Liver (tissue), 9 donors: ENCODE measurements around the gene MAGI1. TPM values are rescaled to one million over a fixed set of nuclear protein-coding genes. Genes with fewer than 3 reads are reported as not detected.

ENCODE experiments used
- DNase-seq: peaks from one replicate; pipeline ENCODE4 v3.0.0-alpha.2; 2017; ENCODE audit warnings: low spot score
- H3K27ac ChIP-seq, 2 donors: one replicate each; pipeline ENCODE4 v1.7.0; 2013; ENCODE audit warnings: inconsistent platforms in 2 of 2, low read length in 2 of 2, control low read depth in 1 of 2, low read depth in 1 of 2, mild to moderate bottlenecking in 1 of 2
- H3K27me3 ChIP-seq, 4 donors: one replicate each; pipeline versions ENCODE4 v1.6.1 to v1.7.0; 2013; ENCODE audit warnings: low read length in 3 of 4, inconsistent platforms in 1 of 4, mild to moderate bottlenecking in 1 of 4, moderate library complexity in 1 of 4; ENCODE audit not compliant: control insufficient read depth in 4 of 4, insufficient read depth in 4 of 4
- H3K36me3 ChIP-seq, 4 donors: one replicate each; pipeline versions ENCODE4 v1.6.1 to v1.7.0; 2013; ENCODE audit warnings: low read length in 3 of 4, mild to moderate bottlenecking in 3 of 4, low read depth in 1 of 4, moderate library complexity in 1 of 4; ENCODE audit not compliant: control insufficient read depth in 4 of 4, insufficient read depth in 3 of 4
- H3K4me1 ChIP-seq, 4 donors: one replicate each; pipeline versions ENCODE4 v1.6.1 to v1.7.0; 2013; ENCODE audit warnings: low read length in 3 of 4, mild to moderate bottlenecking in 3 of 4, moderate library complexity in 1 of 4; ENCODE audit not compliant: control insufficient read depth in 4 of 4, insufficient read depth in 4 of 4
- H3K4me3 ChIP-seq, 3 donors: one replicate each; pipeline versions ENCODE4 v1.6.1 to v1.7.0; 2013; ENCODE audit warnings: low read length in 3 of 3, control low read depth in 1 of 3, low read depth in 1 of 3, mild to moderate bottlenecking in 1 of 3
- H3K9ac ChIP-seq, 2 donors: one replicate each; pipeline ENCODE4 v1.7.0; 2013; ENCODE audit warnings: low read length in 2 of 2, mild to moderate bottlenecking in 2 of 2, moderate library complexity in 2 of 2, control low read depth in 1 of 2, low read depth in 1 of 2
- H3K9me3 ChIP-seq, 4 donors: one replicate each; pipeline versions ENCODE4 v1.6.1 to v1.7.0; 2013; ENCODE audit warnings: low read length in 3 of 4; ENCODE audit not compliant: control insufficient read depth in 4 of 4
- ATF3 ChIP-seq: IDR thresholded peaks from 2 replicates; pipeline ENCODE4 v1.6.1; 2016; ENCODE audit warnings: antibody characterized with exemption
- CTCF ChIP-seq: fragments of 150-350 bp; IDR thresholded peaks from 2 replicates; pipeline ENCODE4 v1.5.1; 2017; ENCODE audit warnings: improper control_type of control experiment, low read depth, low read length; ENCODE audit not compliant: missing input control
- EGR1 ChIP-seq, 2 donors: IDR thresholded peaks; 2 replicates each; pipeline ENCODE4 v1.6.1; 2016 to 2018; ENCODE audit warnings: antibody characterized with exemption in 2 of 2, low read depth in 2 of 2
- FOXA1 ChIP-seq: IDR thresholded peaks from 2 replicates; pipeline ENCODE4 v1.6.1; 2016; ENCODE audit warnings: antibody characterized with exemption
- FOXA2 ChIP-seq: IDR thresholded peaks from 2 replicates; pipeline ENCODE4 v1.6.1; 2016; ENCODE audit warnings: antibody characterized with exemption
- GABPA ChIP-seq, 2 donors: IDR thresholded peaks in 1 of 2; conservative IDR thresholded peaks in 1 of 2; 2 replicates each; pipeline ENCODE4 v1.6.1; 2016; ENCODE audit warnings: antibody characterized with exemption in 2 of 2, mild to moderate bottlenecking in 1 of 2, moderate library complexity in 1 of 2
- HNF4A ChIP-seq, 2 donors: conservative IDR thresholded peaks; 2 replicates each; pipeline ENCODE4 v1.6.1; 2016; ENCODE audit warnings: antibody characterized with exemption in 2 of 2, mild to moderate bottlenecking in 2 of 2
- HNF4G ChIP-seq: IDR thresholded peaks from 2 replicates; pipeline ENCODE4 v1.6.1; 2016; ENCODE audit warnings: antibody characterized with exemption
- JUND ChIP-seq, 2 donors: IDR thresholded peaks; 2 replicates each; pipeline ENCODE4 v1.6.1; 2016; ENCODE audit warnings: antibody characterized with exemption in 2 of 2
- MAX ChIP-seq: IDR thresholded peaks from 2 replicates; pipeline ENCODE4 v1.6.1; 2016; ENCODE audit warnings: antibody characterized with exemption
- NR2F2 ChIP-seq: IDR thresholded peaks from 2 replicates; pipeline ENCODE4 v1.6.1; 2016; ENCODE audit warnings: antibody characterized with exemption
- RAD21 ChIP-seq, 2 donors: IDR thresholded peaks; 2 replicates each; pipeline ENCODE4 v1.6.1; 2016; ENCODE audit warnings: antibody characterized with exemption in 2 of 2, mild to moderate bottlenecking in 2 of 2
- REST ChIP-seq: IDR thresholded peaks from 2 replicates; pipeline ENCODE4 v1.6.1; 2016; ENCODE audit warnings: antibody characterized with exemption, mild to moderate bottlenecking
- RXRA ChIP-seq, 2 donors: IDR thresholded peaks; 2 replicates each; pipeline ENCODE4 v1.6.1; 2017 to 2018; ENCODE audit warnings: antibody characterized with exemption in 2 of 2, mild to moderate bottlenecking in 1 of 2
- SP1 ChIP-seq: IDR thresholded peaks from 2 replicates; pipeline ENCODE4 v1.6.1; 2018; ENCODE audit warnings: antibody characterized with exemption, mild to moderate bottlenecking
- TAF1 ChIP-seq: conservative IDR thresholded peaks from 2 replicates; pipeline ENCODE4 v1.6.1; 2016; ENCODE audit warnings: antibody characterized with exemption, mild to moderate bottlenecking
- YY1 ChIP-seq: IDR thresholded peaks from 2 replicates; pipeline ENCODE4 v1.6.1; 2016; ENCODE audit warnings: antibody characterized with exemption, mild to moderate bottlenecking
- ZBTB33 ChIP-seq: IDR thresholded peaks from 2 replicates; pipeline ENCODE4 v1.6.1; 2016; ENCODE audit warnings: antibody characterized with exemption
- WGBS: extraction: QIAGEN DNeasy Blood & Tissue Kit; methylation state at CpG from one replicate; pipeline ENCODE4 v1.1.7; 2013; 5-methylcytosine and 5-hydroxymethylcytosine counted together
- polyA plus RNA-seq, 2 donors: library from polyadenylated mRNA; stranded (reverse) in 1 of 2; unstranded in 1 of 2; fragments of 200-250 nt in 1 of 2; fragments of >200 nt in 1 of 2; fragmentation: Nextera tagmentation in 1 of 2; extraction: Ambion mirVana in 1 of 2; gene quantifications; one replicate each; pipeline versions ENCODE4 v1.2.1 to v1.2.3, GENCODE V29; 2013 to 2015
- total RNA-seq, 2 donors: library from RNA; depleted of rRNA; stranded (reverse); fragments of >200 nt; gene quantifications; one replicate each; pipeline ENCODE4 v1.2.3, GENCODE V29; 2014
- donor health status: healthy.
- donor health status: healthy.
- donor health status: healthy.
- donor health status: healthy.
- donor health status: healthy.

Gene MAGI1
- total and polyA plus RNA-seq, 4 donors = 9.6 to 68.8 (median 14.0) TPM

GRCh38 chr3:65945953-65946352 lies 92.8 kb downstream of the MAGI1 start:
- WGBS = 67% methylated on average over 6 of the region's 6 CpGs
- Histone ChIP-seq H3K9ac (no peak overlapping the region), H3K36me3 (no peaks in the 10 kb centered on the region), H3K9me3 (no peaks in the 10 kb centered on the region), H3K27ac (peak overlapping the region; percentile 85 to 94), H3K4me3 (no peak overlapping the region), H3K4me1 (peaks cover 8 to 40% (median 24%) of the 10 kb centered on the region in 4 donors), H3K27me3 (no peaks in the 10 kb centered on the region)
- no peak for DNase-seq
- TF ChIP-seq HNF4A (conservative IDR thresholded peaks at IDR 0.05) (no peak), MAX (no peak), CTCF (no peak), EGR1 (IDR thresholded peaks at IDR 0.05; ENCODE audit: low read depth in 2 of 2) (no peak), JUND (IDR thresholded peaks at IDR 0.05) (no peak), RXRA (IDR thresholded peaks at IDR 0.05) (no peak), ATF3 (no peak), FOXA2 (no peak), SP1 (no peak), ZBTB33 (no peak), HNF4G (no peak), TAF1 (no peak), RAD21 (IDR thresholded peaks at IDR 0.05) (no peak), REST (no peak), GABPA (IDR thresholded peaks at IDR 0.05 in 1 of 2, conservative IDR thresholded peaks at IDR 0.05 in 1 of 2) (no peak), FOXA1 (no peak), NR2F2 (no peak)

GRCh38 chr3:65945480-65945879 lies 93.2 kb downstream of the MAGI1 start:
- no peak overlapping the region for H3K9ac ChIP-seq
- 93% methylated on average over 3 of the region's 3 CpGs for WGBS
- H3K36me3 ChIP-seq = no peaks in the 10 kb centered on the region
- H3K4me3 ChIP-seq = no peak overlapping the region
- H3K4me1 ChIP-seq = peaks cover 8 to 40% (median 24%) of the 10 kb centered on the region in 4 donors
- H3K27me3 ChIP-seq = no peaks in the 10 kb centered on the region
- H3K27ac ChIP-seq = peak overlapping the region; percentile 32 to 94
- no peaks in the 10 kb centered on the region for H3K9me3 ChIP-seq
- no peak for DNase-seq
- TF ChIP-seq ATF3 = no peak
- no peak for TF ChIP-seq SP1
- TF ChIP-seq RAD21 (IDR thresholded peaks at IDR 0.05) = no peak
- no peak for TF ChIP-seq TAF1
- TF ChIP-seq FOXA1 = no peak
- no peak for TF ChIP-seq JUND (IDR thresholded peaks at IDR 0.05)
- no peak for TF ChIP-seq NR2F2
- TF ChIP-seq REST = no peak
- TF ChIP-seq MAX = no peak
- no peak for TF ChIP-seq HNF4G
- no peak for TF ChIP-seq RXRA (IDR thresholded peaks at IDR 0.05)
- no peak for TF ChIP-seq YY1
